Activated T-helper 1 cell treated with anti-CD3 and anti-CD28 coated beads, Interleukin-12 subunit alpha, Interleukin-12 subunit beta, Interleukin-2, Interleukin-4 antibody, amounts not matched to agents 30 ng/mL and 10 ng/mL and 1 ng/mL, durations not matched to agents 14 hours and 24 hours and 36 hours (primary cell): ENCODE results near the gene DNAJB6. TPM values are rescaled to one million over a fixed set of nuclear protein-coding genes. Genes with fewer than 3 reads are reported as not detected.

ENCODE experiments used
- DNase-seq: peaks from one replicate; pipeline ENCODE4 v3.0.0; 2021; ENCODE audit warnings: low spot score
- H3K27ac Mint-ChIP-seq: one replicate; pipeline ENCODE4 v1.8.0; 2021; ENCODE audit warnings: mild to moderate bottlenecking, mixed read lengths
- H3K27me3 Mint-ChIP-seq: one replicate; pipeline ENCODE4 v1.8.0; 2022; ENCODE audit warnings: mild to moderate bottlenecking, moderate library complexity, mixed read lengths; ENCODE audit not compliant: insufficient read depth
- H3K36me3 Mint-ChIP-seq: one replicate; pipeline ENCODE4 v1.8.0; 2021; ENCODE audit warnings: low read depth, mixed read lengths
- H3K4me1 Mint-ChIP-seq: one replicate; pipeline ENCODE4 v1.8.0; 2021; ENCODE audit warnings: low read depth, mixed read lengths
- H3K4me3 Mint-ChIP-seq: one replicate; pipeline ENCODE4 v1.8.0; 2021; ENCODE audit warnings: mild to moderate bottlenecking, moderate library complexity, mixed read lengths
- H3K9me3 Mint-ChIP-seq: one replicate; pipeline ENCODE4 v1.8.0; 2021; ENCODE audit warnings: mixed read lengths
- intact Hi-C: fragments of 100-400 bp; cut with micrococcal nuclease; formaldehyde crosslinking; loops from one replicate; pipeline ENCODE4 v1.15.1; 2024
- total RNA-seq: library from RNA; stranded (reverse); gene quantifications from 2 replicates; pipeline ENCODE4 v1.2.3, GENCODE V29; 2022

DNAJB6 gene
- total RNA-seq, 1 donor from 2014 or later, result 137 TPM

GRCh38 chr7:157335991-157336382 lies 817 bp upstream of the DNAJB6 start:
- intact Hi-C loops, result loop anchor here (2.0 to 10.0 kb wide), 5 partner anchors 17 to 695 kb away; partner anchors contain the start of genes LMBR1, NOM1 and RNF32
- Mint-ChIP-seq H3K4me1 (peaks cover 24% of the 10 kb centered on the region), H3K36me3 (peaks cover 18% of the 10 kb centered on the region), H3K9me3 (no peaks in the 10 kb centered on the region), H3K27me3 (peaks cover 30% of the 10 kb centered on the region), H3K27ac (peak overlapping the region; percentile 100), H3K4me3 (peak overlapping the region; percentile 95)
- DNase-seq, result no peak

- Mint-ChIP-seq H3K9me3 (no peaks in the 10 kb centered on the region), H3K4me1 (peaks cover 33% of the 10 kb centered on the region), H3K36me3 (peaks cover 18% of the 10 kb centered on the region), H3K27me3 (peaks cover 20% of the 10 kb centered on the region), H3K4me3 (peak overlapping the region; percentile 96), H3K27ac (peak overlapping the region; percentile 92)
- peak; percentile 60 for DNase-seq
- intact Hi-C loops, result loop anchor here (1.0 to 10.0 kb wide), 7 partner anchors 19 to 697 kb away; partner anchors contain the start of genes LMBR1, NOM1, RNF32 and UBE3C
These were observed 729 bp downstream of the DNAJB6 start for GRCh38 chr7:157337316-157338149.

GRCh38 chr7:157339777-157340677 lies 3.2 kb downstream of the DNAJB6 start:
- peak overlapping the region; percentile 35 for H3K4me3 Mint-ChIP-seq
- no peaks in the 10 kb centered on the region for H3K9me3 Mint-ChIP-seq
- peaks cover 18% of the 10 kb centered on the region for H3K36me3 Mint-ChIP-seq
- H3K4me1 Mint-ChIP-seq, result peaks cover 37% of the 10 kb centered on the region
- DNase-seq, result peak; percentile 42
- H3K27me3 Mint-ChIP-seq, result peaks cover 2% of the 10 kb centered on the region
- peak overlapping the region; percentile 36 for H3K27ac Mint-ChIP-seq
- intact Hi-C loops, result loop anchor here (1.0 to 10.0 kb wide), 3 partner anchors 47 to 445 kb away; partner anchors contain the start of genes LMBR1 and NOM1

GRCh38 chr7:157347217-157347904 lies 10.6 kb downstream of the DNAJB6 start:
- intact Hi-C loops, result no loop called here
- H3K9me3 Mint-ChIP-seq, result no peaks in the 10 kb centered on the region
- DNase-seq, result no peak
- no peaks in the 10 kb centered on the region for H3K27me3 Mint-ChIP-seq
- H3K27ac Mint-ChIP-seq, result no peak overlapping the region
- peaks cover 51% of the 10 kb centered on the region for H3K4me1 Mint-ChIP-seq
- H3K36me3 Mint-ChIP-seq, result no peaks in the 10 kb centered on the region
- H3K4me3 Mint-ChIP-seq, result no peak overlapping the region

GRCh38 chr7:157348548-157348947 lies 11.7 kb downstream of the DNAJB6 start:
- DNase-seq, result no peak
- Mint-ChIP-seq H3K36me3 (peaks cover 2% of the 10 kb centered on the region), H3K4me1 (peaks cover 56% of the 10 kb centered on the region), H3K27me3 (no peaks in the 10 kb centered on the region), H3K4me3 (no peak overlapping the region), H3K27ac (no peak overlapping the region), H3K9me3 (no peaks in the 10 kb centered on the region)
- intact Hi-C loops, result no loop called here

GRCh38 chr7:157352516-157352915 lies 15.7 kb downstream of the DNAJB6 start:
- Mint-ChIP-seq H3K27me3 (no peaks in the 10 kb centered on the region), H3K4me3 (peak overlapping the region; percentile 12), H3K4me1 (peaks cover 75% of the 10 kb centered on the region), H3K9me3 (no peaks in the 10 kb centered on the region), H3K27ac (peak overlapping the region; percentile 15), H3K36me3 (peaks cover 7% of the 10 kb centered on the region)
- intact Hi-C loops, result no loop called here
- no peak for DNase-seq

GRCh38 chr7:157355784-157356511 lies 19.1 kb downstream of the DNAJB6 start:
- DNase-seq, result no peak
- H3K9me3 Mint-ChIP-seq, result no peaks in the 10 kb centered on the region
- peak overlapping the region; percentile 48 for H3K27ac Mint-ChIP-seq
- intact Hi-C loops, result loop anchor here (2.0 kb wide), 1 partner anchor 31 kb away; no protein-coding TSS in a partner anchor
- peaks cover 30% of the 10 kb centered on the region for H3K36me3 Mint-ChIP-seq
- H3K4me3 Mint-ChIP-seq, result no peak overlapping the region
- H3K4me1 Mint-ChIP-seq, result peaks cover 76% of the 10 kb centered on the region
- H3K27me3 Mint-ChIP-seq, result no peaks in the 10 kb centered on the region

GRCh38 chr7:157357129-157358040 lies 20.6 kb downstream of the DNAJB6 start:
- Mint-ChIP-seq H3K27me3 (no peaks in the 10 kb centered on the region), H3K36me3 (peaks cover 33% of the 10 kb centered on the region), H3K4me1 (peaks cover 62% of the 10 kb centered on the region), H3K4me3 (no peak overlapping the region), H3K27ac (peak overlapping the region; percentile 14), H3K9me3 (no peaks in the 10 kb centered on the region)
- DNase-seq, result no peak
- intact Hi-C loops, result loop anchor here (2.0 kb wide), 1 partner anchor 29 kb away; no protein-coding TSS in a partner anchor

GRCh38 chr7:157358041-157358752 lies 21.4 kb downstream of the DNAJB6 start:
- no peak overlapping the region for H3K4me3 Mint-ChIP-seq
- DNase-seq, result no peak
- no peaks in the 10 kb centered on the region for H3K27me3 Mint-ChIP-seq
- intact Hi-C loops, result no loop called here
- peak overlapping the region; percentile 14 for H3K27ac Mint-ChIP-seq
- no peaks in the 10 kb centered on the region for H3K9me3 Mint-ChIP-seq
- peaks cover 54% of the 10 kb centered on the region for H3K4me1 Mint-ChIP-seq
- peaks cover 38% of the 10 kb centered on the region for H3K36me3 Mint-ChIP-seq

GRCh38 chr7:157358753-157359096 lies 21.9 kb downstream of the DNAJB6 start:
- intact Hi-C loops, result no loop called here
- Mint-ChIP-seq H3K27me3 (no peaks in the 10 kb centered on the region), H3K27ac (no peak overlapping the region), H3K36me3 (peaks cover 40% of the 10 kb centered on the region), H3K4me1 (peaks cover 49% of the 10 kb centered on the region), H3K9me3 (no peaks in the 10 kb centered on the region), H3K4me3 (no peak overlapping the region)
- no peak for DNase-seq

GRCh38 chr7:157359581-157359980 lies 22.8 kb downstream of the DNAJB6 start:
- Mint-ChIP-seq H3K27me3 (no peaks in the 10 kb centered on the region), H3K9me3 (no peaks in the 10 kb centered on the region), H3K27ac (no peak overlapping the region), H3K36me3 (peaks cover 42% of the 10 kb centered on the region), H3K4me1 (peaks cover 45% of the 10 kb centered on the region), H3K4me3 (no peak overlapping the region)
- no peak for DNase-seq
- intact Hi-C loops, result no loop called here
